Measurements from ENCODE around the gene KPNB1.
A peak's percentile ranks its signal among the peaks of the same experiment; 100 is the strongest.

The KPNB1 gene

GRCh38 chr17:47649153-47649971 is at the start of gene KPNB1:
KPNB1 (plus strand) TSS chr17:47649919; CDS start chr17:47650245, 326 bp downstream.
- in situ Hi-C loops (cut with HindIII; ENCODE audit: low sequenced_read_pairs) = no loop called here
- DNase-seq (ENCODE audit: low read depth, low spot score) = peak; percentile 100
- no peak for TF ChIP-seq CTCF (IDR thresholded peaks at IDR 0.05; ENCODE audit: low read depth, low read length)
- peak within 1 kb of the TSS; percentile 65 for H3K4me3 ChIP-seq (ENCODE audit: low read depth, low read length)

GRCh38 chr17:47603830-47604597 is 45.7 kb upstream of the KPNB1 start:
- no peak for TF ChIP-seq CTCF (IDR thresholded peaks at IDR 0.05; ENCODE audit: low read depth, low read length)
- DNase-seq (ENCODE audit: low read depth, low spot score) = no peak
- in situ Hi-C loops (cut with HindIII; ENCODE audit: low sequenced_read_pairs) = no loop called here
- no peak overlapping the region for H3K4me3 ChIP-seq (ENCODE audit: low read depth, low read length)

- in situ Hi-C loops (cut with HindIII; ENCODE audit: low sequenced_read_pairs) = no loop called here
- peak; percentile 69 for DNase-seq (ENCODE audit: low read depth, low spot score)
- H3K4me3 ChIP-seq (ENCODE audit: low read depth, low read length) = no peak overlapping the region
- TF ChIP-seq CTCF (IDR thresholded peaks at IDR 0.05; ENCODE audit: low read depth, low read length) = no peak
Measured at GRCh38 chr17:47604598-47604927, 45.2 kb upstream of the KPNB1 start.

- H3K4me3 ChIP-seq (ENCODE audit: low read depth, low read length) = no peak overlapping the region
- in situ Hi-C loops (cut with HindIII; ENCODE audit: low sequenced_read_pairs) = no loop called here
- TF ChIP-seq CTCF (IDR thresholded peaks at IDR 0.05; ENCODE audit: low read depth, low read length) = no peak
- no peak for DNase-seq (ENCODE audit: low read depth, low spot score)
Measured at GRCh38 chr17:47605011-47605410, 44.7 kb upstream of the KPNB1 start.

- H3K4me3 ChIP-seq (ENCODE audit: low read depth, low read length) = no peak overlapping the region
- DNase-seq (ENCODE audit: low read depth, low spot score) = no peak
- in situ Hi-C loops (cut with HindIII; ENCODE audit: low sequenced_read_pairs) = no loop called here
- no peak for TF ChIP-seq CTCF (IDR thresholded peaks at IDR 0.05; ENCODE audit: low read depth, low read length)
Measured at GRCh38 chr17:47607481-47607880, 42.2 kb upstream of the KPNB1 start.

- in situ Hi-C loops (cut with HindIII; ENCODE audit: low sequenced_read_pairs) = no loop called here
- no peak for DNase-seq (ENCODE audit: low read depth, low spot score)
- TF ChIP-seq CTCF (IDR thresholded peaks at IDR 0.05; ENCODE audit: low read depth, low read length) = no peak
- H3K4me3 ChIP-seq (ENCODE audit: low read depth, low read length) = no peak overlapping the region
Measured at GRCh38 chr17:47611372-47612350, 38.1 kb upstream of the KPNB1 start.
